ENCODE data around the gene AMIGO1.

The AMIGO1 gene

DNA sequence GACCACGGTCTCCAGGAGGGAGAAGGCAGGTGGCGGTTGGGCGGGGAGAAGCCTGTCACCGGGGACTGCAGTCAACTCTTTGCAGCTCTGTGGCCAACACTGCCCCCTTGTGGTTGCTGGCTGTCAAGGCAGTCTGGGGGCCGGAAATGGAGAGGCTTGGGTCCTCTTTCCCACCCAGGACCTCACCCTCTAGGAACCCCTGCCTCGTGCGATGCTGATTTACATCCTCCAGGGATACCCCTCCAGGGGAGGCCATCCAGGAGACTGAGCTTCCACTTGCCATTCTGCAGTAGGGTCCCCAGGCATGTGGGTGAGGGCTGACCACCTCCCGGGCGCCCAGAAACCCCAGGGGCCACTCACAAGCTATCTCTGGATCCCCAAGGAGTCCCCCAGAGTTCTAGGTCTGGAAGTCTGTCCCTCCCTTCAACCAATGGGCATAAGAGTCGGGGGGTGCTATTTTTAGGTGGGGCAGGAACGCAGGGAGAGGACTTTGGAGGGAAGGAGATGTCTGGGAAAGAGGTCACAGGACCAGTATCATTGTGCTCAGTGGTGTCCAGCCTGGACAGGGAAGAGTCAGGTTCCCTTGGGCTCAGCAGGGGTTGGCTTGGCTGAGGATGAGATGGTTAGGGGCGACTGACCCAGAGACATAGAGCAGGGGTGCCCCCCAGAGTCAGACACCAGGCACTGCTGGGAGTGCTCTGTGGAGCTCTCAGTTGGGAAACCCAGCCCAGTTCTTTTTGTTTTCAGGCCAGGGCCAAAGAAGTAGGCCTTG lies 23.0 kb upstream of the AMIGO1 start:
- DNase-seq, result peak; percentile 73

DNA sequence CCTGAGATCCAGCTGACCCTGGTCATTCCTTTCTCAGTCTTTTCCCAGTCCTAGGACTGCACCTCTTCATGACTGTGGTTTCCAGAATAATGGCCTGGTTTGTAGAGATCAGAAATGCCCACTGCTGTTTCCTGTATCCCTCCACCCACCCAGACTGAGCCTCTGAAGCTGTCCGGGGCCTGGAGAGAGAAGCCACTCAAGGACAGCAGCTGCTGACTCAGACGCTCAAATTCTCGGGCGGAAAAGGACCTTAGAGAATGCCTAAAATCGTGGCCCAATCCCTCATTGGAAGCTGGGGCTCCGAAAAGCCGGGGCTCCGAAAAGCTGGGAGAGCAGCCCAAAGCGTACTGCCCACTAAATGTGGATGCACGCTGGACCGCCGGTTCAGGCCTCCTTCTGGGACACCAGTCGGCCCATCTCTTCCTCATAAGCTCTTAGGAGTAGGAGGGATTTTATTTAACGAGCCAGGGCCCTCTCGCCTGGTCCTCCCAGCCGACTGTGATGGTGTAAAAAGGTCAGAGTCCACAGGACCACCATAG lies 22.4 kb upstream of the AMIGO1 start:
- DNase-seq, result no peak

DNA sequence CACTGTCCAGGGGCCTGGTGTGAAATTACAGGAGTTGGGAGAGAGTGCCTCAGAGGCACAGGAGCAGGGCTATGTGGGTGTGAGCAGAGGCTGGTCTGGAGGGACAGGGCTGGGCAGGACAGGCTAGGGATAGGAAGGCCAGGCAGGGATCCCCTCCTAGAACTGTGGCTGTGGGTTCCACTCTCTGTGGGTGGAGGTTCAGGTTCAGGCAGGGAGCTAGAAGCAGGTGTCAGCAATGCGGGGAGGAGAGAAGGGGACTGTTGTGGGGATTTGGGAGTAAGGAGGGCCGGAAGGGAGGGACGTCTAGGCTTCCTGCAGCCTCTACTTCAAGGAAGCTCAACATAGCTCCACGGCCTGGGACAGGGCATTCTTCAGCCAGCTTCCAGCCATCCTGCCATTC lies 21.9 kb upstream of the AMIGO1 start:
- no peak for DNase-seq

DNA sequence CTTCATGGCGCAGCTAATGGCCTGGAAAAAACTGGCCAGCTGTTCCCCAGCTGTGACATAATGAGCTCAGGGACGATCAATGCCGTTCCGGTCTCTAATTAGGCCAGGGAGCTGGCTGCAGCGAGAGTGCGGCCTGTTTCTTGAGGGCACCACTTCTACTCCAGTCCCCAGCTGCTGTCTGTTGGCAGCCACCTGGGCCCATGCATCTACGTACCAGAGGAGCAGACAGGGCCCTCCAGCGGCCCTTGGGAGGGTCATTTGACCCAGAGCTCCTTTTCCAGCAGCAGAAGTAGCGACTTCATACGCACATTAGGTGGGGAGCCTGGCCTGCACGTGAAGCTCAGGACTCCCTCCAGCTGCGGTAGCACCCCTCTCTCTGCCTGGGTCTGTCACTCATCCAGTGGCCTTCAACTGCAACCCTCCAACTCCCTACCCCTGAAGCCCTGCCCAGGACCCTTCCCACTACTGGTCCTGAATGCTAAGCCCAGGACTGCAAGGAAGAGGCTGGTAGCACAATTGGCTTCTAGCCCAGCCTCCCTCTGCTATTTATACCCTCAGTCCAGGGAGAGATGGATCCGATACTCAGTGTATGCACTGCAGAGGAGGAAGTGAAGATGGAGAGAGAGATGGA lies 21.0 kb upstream of the AMIGO1 start:
- DNase-seq, result peak; percentile 69

DNA sequence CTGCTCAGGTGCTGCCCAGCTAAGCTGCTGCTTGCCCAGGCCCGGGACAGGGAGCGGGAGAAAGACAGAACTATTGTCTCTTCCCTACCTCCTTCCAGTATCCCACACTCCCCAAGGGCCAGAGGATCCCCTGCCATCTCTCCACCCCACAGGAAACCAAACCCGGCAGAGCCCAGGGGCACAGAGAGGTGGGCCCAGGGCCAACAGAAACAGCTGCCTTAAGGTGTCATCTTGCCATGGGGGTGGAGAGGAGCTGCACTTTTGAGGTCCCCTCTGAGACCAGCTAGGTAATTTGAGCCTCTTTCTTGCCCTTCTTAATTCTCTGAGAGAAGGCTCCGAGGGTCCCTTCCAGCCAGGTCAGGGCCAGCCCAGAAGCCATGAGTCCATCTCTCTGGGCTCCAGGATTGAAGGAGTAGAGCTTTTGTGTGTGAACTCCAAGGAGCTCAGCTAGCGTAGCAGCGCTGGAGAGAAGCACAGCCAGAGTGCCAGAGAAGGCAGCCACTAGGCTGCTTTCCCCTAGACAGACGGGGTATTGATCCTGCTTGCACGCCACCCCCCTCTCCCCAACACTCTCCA lies 20.4 kb upstream of the AMIGO1 start:
- DNase-seq, result no peak

DNA sequence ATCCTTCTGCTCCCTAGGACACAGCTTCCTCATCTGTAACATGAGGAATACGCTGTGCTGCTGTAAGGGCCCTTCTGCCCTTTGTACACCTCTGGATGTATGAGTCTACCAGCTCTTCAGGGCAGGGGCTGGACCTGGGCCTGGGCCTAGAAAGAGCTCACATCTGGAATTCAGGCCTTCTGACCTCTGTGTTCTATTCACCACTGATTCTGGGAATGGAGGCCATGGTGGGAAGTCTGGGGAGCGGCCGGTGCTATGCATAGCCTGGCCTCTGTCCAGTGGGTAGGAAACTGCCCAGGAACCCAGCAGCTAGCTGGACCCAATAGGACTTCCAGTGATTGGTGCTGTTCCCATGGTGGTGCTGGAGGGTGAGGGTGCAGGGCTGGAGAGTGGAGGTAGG lies 19.2 kb upstream of the AMIGO1 start:
- no peak for DNase-seq

DNA sequence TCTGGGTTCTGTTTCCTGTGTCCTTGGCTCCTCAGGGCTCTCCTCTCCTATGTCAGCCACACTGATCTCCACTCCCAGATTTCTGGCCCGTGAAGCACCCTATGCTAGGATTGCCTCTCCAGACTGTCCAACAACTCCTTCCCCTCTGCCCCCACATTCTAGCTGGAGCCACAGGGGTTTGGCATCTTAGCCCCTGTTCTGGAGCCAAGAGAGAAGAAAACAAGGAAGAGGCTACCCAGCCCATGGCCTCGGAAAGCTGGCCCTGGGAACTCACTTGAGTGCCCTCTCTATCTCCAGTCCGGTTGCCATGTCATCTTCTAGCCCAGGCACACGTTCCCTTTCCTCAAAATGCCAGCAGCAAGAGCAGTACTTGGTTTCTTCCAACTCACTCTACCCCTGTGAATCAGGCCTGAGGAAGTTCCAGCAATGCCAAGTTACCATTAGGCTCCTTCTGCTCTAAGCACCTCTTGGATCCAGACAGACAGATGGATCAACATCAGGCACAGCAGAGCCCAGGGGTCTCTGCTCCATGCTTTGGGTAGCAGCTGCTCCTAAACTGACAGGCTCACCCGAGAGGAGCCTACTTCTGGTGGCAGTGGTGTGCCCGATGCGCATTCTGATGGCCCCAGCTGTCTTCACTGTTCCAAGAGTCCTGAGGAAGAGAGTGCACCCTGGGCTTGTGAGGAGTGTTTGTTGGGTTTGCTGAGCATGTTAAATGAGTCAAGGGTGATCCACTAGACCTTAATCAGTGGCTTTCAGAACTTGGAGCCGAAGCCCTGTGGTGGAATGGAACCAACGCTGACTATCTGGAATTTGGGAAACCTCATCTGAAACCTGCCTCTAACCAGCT lies 18.5 kb upstream of the AMIGO1 start:
- DNase-seq, result no peak

DNA sequence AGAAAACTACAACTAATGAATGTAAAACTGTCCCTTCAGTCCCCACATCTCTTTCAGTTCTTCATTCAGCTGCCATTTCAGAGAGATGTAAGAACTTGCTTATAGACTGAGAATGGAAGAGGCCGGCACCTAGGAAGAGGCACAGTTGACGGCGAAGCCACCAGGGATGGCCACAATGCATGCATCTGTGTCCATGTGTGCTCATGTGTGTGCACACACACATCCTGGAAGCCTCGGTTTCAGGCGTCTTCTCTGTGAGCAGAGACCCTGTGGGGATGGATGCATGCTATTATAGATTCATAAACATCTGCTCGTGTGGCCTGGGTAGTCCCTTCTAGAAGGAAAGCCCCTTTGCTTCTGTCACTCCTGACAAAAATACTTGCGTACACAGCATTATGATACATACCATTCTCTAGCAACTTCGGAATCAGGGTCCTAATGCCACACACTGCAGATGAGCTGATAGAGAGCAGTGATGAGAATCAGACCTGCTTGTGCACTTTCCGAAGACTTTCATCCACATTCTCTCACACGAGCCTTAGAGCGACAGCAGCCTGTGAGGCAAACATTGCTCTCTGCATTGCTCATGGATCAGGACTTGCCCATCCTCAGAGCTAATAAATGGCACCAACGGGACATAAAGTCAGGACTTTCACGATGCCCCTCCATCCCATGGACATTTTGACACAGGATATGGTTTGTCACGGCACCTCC lies 17.7 kb upstream of the AMIGO1 start:
- DNase-seq, result no peak

DNA sequence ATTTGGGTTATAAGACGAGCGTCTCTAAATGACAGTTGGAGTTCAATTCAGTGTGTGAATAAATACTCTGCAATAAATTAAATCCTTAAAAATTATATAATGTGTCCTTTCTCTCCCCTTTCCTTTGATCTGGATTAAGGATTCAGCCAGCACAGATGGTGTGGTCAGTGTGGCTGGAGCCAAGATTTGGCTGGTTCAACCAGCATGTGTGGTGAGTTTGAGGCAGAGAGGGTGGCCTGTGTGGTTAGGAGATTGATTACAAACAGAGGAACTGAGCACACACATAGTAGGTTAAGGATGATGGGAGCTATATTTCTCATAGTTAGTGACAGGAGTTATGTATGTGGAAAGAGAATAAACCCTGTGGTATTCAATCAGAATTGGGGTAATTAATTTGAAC lies 14.2 kb upstream of the AMIGO1 start:
- DNase-seq, result no peak

DNA sequence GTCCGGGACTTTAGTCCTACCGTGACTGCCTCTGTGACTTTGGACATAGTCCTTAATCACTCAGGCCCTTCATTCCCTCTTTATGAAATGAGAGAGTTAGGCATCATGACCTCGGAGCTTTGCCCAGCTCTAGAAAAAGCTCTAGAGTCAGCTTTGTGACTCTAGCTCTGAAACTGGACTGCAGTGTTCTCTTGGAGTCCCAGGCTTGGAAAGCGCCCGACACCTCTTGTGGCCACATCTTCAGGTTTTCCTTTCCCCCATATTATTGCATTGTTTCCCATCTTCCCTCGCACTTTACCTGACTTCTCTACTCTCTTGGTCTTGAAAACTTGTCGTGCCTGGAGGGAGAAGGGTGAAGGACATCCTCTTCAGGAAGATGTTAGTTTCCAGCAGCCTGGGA lies 12.5 kb upstream of the AMIGO1 start:
- no peak for DNase-seq

DNA sequence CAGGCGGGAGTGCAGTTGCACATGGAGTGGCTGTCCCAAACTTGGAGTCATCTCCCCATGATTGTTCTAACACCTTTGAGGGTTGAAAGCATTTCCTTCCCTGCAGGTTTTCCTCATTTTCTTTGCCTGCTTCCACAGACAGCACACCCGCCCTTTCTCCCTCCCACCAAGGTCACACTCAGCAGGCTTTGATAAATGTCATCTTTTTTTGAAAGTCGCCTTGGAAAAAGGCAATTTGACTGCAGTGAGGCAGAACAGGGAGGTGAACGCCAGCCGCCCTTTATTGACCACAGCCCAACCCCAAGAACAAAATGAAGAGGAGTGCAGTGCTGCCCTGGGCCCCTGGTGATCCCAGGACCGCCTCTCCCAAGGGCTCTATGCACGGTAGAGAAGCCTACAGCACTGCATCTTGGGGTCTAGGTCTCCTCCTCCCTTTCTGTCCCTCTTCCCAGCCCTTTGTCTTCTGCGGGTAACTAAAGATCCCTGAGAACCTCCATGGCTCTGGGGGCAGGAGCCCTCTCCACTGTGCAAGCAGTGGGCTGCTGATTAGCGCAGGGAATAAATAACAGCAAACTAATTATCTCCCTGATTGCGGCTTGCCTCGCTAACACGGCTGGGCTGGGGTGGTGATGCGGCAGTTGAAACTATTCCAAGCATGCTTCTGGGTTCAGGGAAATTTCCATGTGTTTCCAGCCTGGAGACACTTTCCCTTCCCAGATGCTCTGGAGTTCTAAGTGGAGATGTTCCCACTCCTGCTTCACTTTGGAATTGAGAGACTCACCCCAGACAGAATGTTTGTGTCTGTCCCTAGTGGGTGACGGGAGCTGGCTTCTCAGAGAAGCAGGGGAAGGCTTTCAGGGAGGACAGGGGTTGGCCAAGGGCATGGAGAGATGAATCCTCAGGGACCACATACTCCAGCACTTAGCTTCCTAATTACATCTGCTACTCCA lies 11.8 kb upstream of the AMIGO1 start:
- no peak for DNase-seq

DNA sequence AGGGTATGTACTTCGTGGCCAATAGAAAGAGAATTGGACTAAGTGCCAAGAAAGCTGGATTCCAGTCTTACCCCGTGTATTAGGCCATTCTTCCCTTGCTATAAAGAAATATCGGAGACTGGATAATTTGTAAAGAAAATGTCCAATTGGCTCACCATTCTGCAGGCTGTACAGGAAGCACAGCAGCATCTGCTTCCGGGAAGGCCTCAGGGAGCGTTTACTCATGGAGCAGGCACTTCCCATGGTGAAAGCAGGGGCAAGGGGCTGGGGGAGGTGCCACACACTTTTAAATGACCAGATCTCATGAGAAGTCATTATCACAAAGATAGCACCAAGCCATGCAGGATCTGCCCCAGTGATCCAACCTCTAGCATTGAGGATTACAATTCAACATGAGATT lies 7.8 kb upstream of the AMIGO1 start:
- DNase-seq, result no peak

DNA sequence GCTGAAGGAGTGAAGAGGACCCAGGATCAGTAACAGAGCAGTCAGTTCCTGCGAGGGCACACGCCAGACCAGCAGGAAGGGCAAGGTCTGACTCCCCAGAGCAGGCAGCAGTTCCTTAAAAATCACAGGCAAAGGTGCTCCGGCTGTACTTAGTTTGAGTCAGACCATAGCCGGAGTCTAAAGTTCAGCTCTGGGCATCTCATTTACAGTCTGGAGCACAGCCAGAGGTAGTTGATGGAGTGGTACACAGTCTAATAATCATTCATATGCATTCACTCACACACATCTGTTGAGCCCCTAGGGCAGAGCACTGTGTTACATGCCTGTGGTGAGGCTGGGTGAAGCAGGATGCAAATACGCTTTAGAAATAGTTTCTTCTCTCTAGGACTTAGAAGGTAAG lies 7.3 kb upstream of the AMIGO1 start:
- DNase-seq, result no peak

DNA sequence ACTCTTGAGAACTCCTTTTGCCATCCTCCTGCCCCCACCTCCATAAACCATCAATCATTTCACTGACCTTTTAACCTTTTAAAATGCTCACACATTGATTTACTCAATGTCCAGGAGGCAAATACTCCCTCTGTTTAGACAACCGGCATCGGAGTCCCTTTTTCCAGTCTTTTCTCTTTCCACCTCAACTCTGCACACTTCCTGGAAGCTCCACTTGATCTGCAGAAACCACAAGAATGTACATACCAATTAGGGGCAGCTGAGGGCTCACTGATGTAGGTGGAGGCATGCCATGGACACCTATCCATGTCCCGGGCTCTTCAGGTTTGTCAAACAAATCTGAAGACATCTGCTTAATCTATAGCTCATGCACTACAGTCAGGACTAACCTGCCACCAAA lies 5.3 kb upstream of the AMIGO1 start:
- DNase-seq, result no peak

DNA sequence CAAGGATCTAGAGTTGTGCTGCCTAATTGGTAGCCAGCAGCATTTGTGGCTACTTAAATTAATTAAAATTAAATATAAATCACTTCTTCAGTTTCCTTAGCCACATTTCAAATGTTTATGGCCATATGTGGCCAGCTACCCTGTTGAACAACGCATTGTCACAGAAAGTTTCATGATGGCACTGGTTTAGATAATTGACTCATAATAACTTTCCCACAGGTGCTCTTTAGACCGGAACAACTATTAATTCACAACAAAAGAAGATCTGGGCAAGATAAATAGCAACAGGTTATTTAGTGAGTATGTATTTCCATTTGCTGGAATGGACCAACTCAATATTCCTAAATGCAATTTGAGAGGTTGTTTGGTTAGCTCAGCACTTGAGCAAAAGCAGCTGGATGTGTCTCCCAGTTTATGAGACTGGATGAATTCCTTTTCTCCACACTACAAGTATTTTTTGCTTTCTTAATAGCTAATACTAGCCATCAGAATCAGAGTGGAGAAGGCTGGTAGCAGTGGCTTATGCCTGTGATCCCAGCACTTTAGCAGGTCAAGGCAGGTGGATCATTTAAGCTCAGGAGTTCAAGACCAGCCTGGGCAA lies 3.7 kb upstream of the AMIGO1 start:
- DNase-seq, result no peak

DNA sequence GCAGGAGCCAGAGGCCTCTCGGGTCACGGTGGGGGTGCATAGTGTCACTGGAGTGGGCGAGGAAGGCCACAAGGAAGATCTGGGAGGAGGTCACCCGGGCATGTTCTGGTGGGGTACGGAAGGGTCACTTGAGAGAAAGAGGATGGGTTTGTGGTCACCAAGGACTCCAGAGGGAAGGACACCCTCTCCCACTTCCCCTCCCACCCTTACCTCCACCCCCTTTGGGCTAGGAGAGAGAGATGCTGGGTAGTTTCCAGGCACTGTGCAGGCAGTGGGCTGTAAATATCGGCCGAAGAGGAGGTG lies 703 bp downstream of the AMIGO1 start:
- no peak for DNase-seq

DNA sequence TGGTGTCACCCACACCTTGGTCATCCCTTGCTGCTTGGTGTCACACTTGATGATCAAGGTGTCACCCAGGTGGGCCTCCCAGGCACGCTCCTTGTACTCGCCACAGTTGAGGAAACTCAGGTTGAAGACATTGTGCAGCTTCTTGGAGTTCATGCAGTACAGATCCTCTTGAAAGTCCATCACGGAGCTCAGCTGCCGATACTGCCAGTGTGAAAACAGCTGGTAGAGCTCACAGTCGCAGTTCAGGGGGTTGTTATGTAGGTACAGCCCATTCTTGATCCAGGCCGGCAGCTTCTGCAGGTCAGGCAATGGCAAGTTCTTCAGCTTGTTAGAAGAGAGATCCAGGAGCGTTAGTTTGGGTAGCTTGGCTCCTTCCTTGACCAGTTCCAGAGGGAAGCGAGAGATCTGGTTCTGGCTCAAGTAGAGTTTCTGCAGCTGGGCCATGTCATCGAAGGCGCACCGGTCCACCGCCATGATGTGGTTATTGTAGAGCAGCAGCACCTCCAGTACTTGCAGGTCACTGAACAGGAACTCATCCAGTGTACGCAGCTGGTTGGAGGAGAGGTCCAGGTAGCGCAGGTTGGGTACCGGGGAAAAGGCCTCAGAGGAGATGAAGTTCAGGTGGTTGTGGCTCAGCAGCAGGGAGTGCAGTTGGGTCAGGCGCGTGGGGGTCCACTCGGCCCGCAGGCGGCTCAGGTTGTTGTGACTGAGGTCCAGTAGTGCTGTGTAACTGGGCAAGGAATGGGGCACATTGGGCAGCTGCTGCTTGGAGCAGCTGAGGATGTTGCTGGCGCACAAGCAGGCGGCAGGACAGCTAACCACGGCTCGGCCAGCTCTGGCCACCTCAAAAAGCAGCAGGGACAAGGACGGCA lies 1.3 kb downstream of the AMIGO1 start:
- no peak for DNase-seq

DNA sequence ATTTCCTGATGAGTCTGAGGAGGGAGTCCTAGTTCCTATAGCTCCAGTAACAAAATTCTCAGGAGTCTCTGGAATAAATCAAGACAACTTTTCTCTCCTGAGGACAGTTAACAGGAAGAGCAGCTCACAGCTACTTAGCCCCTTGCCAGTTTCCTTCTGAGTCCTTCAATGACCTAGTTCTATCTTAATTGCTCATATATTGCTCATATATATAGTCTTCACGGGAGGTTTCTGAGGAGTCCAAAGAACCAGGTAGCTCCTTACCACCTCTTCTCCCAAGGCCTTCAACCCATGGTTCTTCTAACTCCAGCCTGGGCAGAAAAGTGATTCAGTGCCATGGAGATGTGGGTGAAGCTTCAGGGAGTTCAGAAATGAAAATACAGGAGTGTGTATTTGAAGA lies 4.6 kb downstream of the AMIGO1 start:
- DNase-seq, result no peak

DNA sequence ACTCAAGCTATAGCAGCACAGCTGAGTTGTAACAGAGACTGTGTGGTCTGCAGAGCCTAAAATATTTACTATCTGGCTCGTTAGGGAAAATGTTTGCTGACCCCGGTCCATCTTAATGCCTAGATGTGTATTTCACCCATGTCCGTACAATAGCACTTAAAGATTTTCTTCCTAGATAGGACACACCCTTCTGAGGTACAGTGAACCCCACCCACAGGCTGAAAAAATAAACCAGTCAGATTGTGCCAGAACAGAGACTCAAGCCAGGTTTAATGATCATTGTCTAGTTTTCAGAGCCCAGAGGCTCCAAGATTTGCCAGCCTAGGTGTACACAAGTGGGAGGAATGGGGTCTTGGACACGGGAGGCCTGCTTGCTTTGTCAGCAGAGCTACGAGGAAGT lies 5.6 kb downstream of the AMIGO1 start:
- DNase-seq, result no peak

DNA sequence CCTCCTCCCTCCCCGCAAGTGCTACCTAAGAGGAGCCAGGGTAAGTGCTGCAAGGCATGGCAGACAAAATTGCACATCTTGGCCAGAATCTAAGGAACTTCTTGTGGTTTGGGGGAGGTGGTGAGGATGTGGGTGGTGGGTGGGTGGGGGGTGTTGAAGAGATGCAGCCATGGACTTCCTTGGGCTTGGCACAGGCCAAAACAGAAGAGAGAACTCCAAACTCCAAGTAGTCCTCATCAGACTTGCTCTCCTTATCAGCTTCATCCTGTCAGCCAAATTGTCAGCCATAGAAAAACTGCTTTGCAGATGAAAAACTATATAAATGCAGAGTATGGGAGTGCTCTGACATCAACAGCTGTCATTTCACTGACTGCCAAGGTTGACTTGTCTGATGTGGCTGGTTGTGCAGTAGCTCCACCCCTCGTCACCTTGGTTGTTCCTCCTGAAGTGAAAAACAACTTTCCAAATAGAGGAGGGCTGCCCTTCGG lies 7.1 kb downstream of the AMIGO1 start:
- no peak for DNase-seq

All from NCI-H2227 treated with DMSO at 0.1 percent for 48 hours (cell line).